ENCODE measurements around the gene BACH1. TPM values are rescaled to one million over a fixed set of nuclear protein-coding genes. Genes with fewer than 3 reads are reported as not detected.
A peak's percentile ranks its signal among the peaks of the same experiment; 100 is the strongest.

The BACH1 gene
- total RNA-seq, 1 donor from 2014 or later, result 49.4 TPM

DNA sequence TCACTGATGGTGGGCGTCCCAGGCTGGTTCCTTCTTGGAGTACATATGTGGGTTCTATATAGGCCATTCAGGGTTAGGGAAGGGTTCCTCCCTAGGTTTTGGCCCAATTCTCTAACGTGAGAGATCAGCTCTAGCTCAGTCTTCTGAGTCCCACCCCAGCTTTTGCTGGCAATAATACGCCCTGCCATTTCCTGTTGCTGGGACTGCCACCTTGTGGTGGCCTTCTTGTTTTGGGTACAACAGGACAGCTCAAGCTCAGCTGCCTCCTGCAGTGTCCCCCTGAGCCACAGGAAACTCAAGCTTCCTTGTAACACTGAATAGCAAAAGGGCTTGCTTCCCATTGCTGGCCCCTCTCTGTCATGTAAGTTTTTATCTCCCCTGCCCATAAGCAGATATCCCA lies 77.8 kb downstream of the BACH1 start:
- DNase-seq (ENCODE audit: low spot score), result peak; percentile 17
- Mint-ChIP-seq H3K27ac (ENCODE audit: unreplicated experiment) (peak overlapping the region; percentile 25), H3K27me3 (ENCODE audit: unreplicated experiment) (peaks cover 2% of the 10 kb centered on the region), H3K36me3 (ENCODE audit: low read depth, unreplicated experiment) (peaks cover 7% of the 10 kb centered on the region), H3K4me1 (ENCODE audit: unreplicated experiment) (peaks cover 10% of the 10 kb centered on the region), H3K9me3 (ENCODE audit: unreplicated experiment) (no peaks in the 10 kb centered on the region), H3K4me3 (ENCODE audit: unreplicated experiment) (no peak overlapping the region)
- TF ChIP-seq, protein P1, sequence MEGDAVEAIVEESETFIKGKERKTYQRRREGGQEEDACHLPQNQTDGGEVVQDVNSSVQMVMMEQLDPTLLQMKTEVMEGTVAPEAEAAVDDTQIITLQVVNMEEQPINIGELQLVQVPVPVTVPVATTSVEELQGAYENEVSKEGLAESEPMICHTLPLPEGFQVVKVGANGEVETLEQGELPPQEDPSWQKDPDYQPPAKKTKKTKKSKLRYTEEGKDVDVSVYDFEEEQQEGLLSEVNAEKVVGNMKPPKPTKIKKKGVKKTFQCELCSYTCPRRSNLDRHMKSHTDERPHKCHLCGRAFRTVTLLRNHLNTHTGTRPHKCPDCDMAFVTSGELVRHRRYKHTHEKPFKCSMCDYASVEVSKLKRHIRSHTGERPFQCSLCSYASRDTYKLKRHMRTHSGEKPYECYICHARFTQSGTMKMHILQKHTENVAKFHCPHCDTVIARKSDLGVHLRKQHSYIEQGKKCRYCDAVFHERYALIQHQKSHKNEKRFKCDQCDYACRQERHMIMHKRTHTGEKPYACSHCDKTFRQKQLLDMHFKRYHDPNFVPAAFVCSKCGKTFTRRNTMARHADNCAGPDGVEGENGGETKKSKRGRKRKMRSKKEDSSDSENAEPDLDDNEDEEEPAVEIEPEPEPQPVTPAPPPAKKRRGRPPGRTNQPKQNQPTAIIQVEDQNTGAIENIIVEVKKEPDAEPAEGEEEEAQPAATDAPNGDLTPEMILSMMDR (IDR thresholded peaks at IDR 0.05; ENCODE audit: unreplicated experiment), result peak; percentile 38

DNA sequence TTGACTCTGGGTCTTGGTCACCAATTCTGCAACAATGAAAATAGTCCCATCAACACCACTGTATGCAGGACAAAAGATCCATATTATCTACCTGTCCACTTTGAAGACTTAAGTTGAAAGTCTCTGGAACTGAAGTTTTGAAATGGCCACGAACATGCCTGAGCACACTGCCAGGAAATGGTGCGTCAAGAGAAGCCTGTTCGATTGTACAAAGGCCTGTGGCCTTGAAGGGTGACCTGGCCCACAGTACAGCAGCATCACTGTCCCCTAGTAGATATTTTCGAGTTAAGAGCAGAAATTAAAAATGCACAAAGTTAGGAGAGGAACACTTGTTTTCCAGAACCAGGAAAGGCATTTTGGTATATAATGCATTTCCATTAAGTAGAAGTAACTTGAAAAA lies 78.5 kb downstream of the BACH1 start:
- Mint-ChIP-seq H3K27ac (ENCODE audit: unreplicated experiment) (no peak overlapping the region), H3K4me1 (ENCODE audit: unreplicated experiment) (peaks cover 10% of the 10 kb centered on the region), H3K36me3 (ENCODE audit: low read depth, unreplicated experiment) (peaks cover 7% of the 10 kb centered on the region), H3K9me3 (ENCODE audit: unreplicated experiment) (no peaks in the 10 kb centered on the region), H3K4me3 (ENCODE audit: unreplicated experiment) (no peak overlapping the region), H3K27me3 (ENCODE audit: unreplicated experiment) (peaks cover 4% of the 10 kb centered on the region)
- DNase-seq (ENCODE audit: low spot score), result no peak
- TF ChIP-seq, protein P1 (IDR thresholded peaks at IDR 0.05; ENCODE audit: unreplicated experiment), result no peak

GRCh38 chr21:29378832-29379231 lies 80.1 kb downstream of the BACH1 start:
- DNase-seq (ENCODE audit: low spot score), result no peak
- H3K27me3 Mint-ChIP-seq (ENCODE audit: unreplicated experiment), result peaks cover 4% of the 10 kb centered on the region
- peaks cover 10% of the 10 kb centered on the region for H3K4me1 Mint-ChIP-seq (ENCODE audit: unreplicated experiment)
- H3K36me3 Mint-ChIP-seq (ENCODE audit: low read depth, unreplicated experiment), result peaks cover 2% of the 10 kb centered on the region
- H3K4me3 Mint-ChIP-seq (ENCODE audit: unreplicated experiment), result no peak overlapping the region
- H3K27ac Mint-ChIP-seq (ENCODE audit: unreplicated experiment), result no peak overlapping the region
- H3K9me3 Mint-ChIP-seq (ENCODE audit: unreplicated experiment), result no peaks in the 10 kb centered on the region
- TF ChIP-seq, protein P1 (IDR thresholded peaks at IDR 0.05; ENCODE audit: unreplicated experiment), result no peak

- Mint-ChIP-seq H3K27ac (ENCODE audit: unreplicated experiment) (no peak overlapping the region), H3K4me3 (ENCODE audit: unreplicated experiment) (no peak overlapping the region), H3K4me1 (ENCODE audit: unreplicated experiment) (peaks cover 10% of the 10 kb centered on the region), H3K9me3 (ENCODE audit: unreplicated experiment) (no peaks in the 10 kb centered on the region), H3K36me3 (ENCODE audit: low read depth, unreplicated experiment) (no peaks in the 10 kb centered on the region), H3K27me3 (ENCODE audit: unreplicated experiment) (peaks cover 4% of the 10 kb centered on the region)
- DNase-seq (ENCODE audit: low spot score), result no peak
- TF ChIP-seq, protein P1 (IDR thresholded peaks at IDR 0.05; ENCODE audit: unreplicated experiment), result no peak
Observed at GRCh38 chr21:29379517-29380054, 80.9 kb downstream of the BACH1 start.

GRCh38 chr21:29382030-29382654 lies 83.4 kb downstream of the BACH1 start:
- Mint-ChIP-seq H3K27ac (ENCODE audit: unreplicated experiment) (no peak overlapping the region), H3K4me1 (ENCODE audit: unreplicated experiment) (peaks cover 3% of the 10 kb centered on the region), H3K4me3 (ENCODE audit: unreplicated experiment) (no peak overlapping the region), H3K36me3 (ENCODE audit: low read depth, unreplicated experiment) (no peaks in the 10 kb centered on the region), H3K27me3 (ENCODE audit: unreplicated experiment) (peaks cover 4% of the 10 kb centered on the region), H3K9me3 (ENCODE audit: unreplicated experiment) (no peaks in the 10 kb centered on the region)
- TF ChIP-seq, protein P1 (IDR thresholded peaks at IDR 0.05; ENCODE audit: unreplicated experiment), result no peak
- DNase-seq (ENCODE audit: low spot score), result no peak
